ENCODE results near the gene KIAA1671.

Gene KIAA1671

GRCh38 chr22:25136953-25137576, 184.5 kb downstream of the KIAA1671 start:
- no peak overlapping the region for H3K4me3 ChIP-seq (ENCODE audit: low read depth, low read length)
- no peak for TF ChIP-seq CTCF (IDR thresholded peaks at IDR 0.05; ENCODE audit: low read depth, low read length)

GRCh38 chr22:25137577-25138525, 185.3 kb downstream of the KIAA1671 start:
- TF ChIP-seq CTCF (IDR thresholded peaks at IDR 0.05; ENCODE audit: low read depth, low read length) = no peak
- no peak overlapping the region for H3K4me3 ChIP-seq (ENCODE audit: low read depth, low read length)

- no peak overlapping the region for H3K4me3 ChIP-seq (ENCODE audit: low read depth, low read length)
- TF ChIP-seq CTCF (IDR thresholded peaks at IDR 0.05; ENCODE audit: low read depth, low read length) = no peak
Measured at GRCh38 chr22:25139062-25139461, 186.5 kb downstream of the KIAA1671 start.

- no peak overlapping the region for H3K4me3 ChIP-seq (ENCODE audit: low read depth, low read length)
- TF ChIP-seq CTCF (IDR thresholded peaks at IDR 0.05; ENCODE audit: low read depth, low read length) = no peak
Measured at GRCh38 chr22:25142102-25142501, 189.6 kb downstream of the KIAA1671 start.

- no peak overlapping the region for H3K4me3 ChIP-seq (ENCODE audit: low read depth, low read length)
- TF ChIP-seq CTCF (IDR thresholded peaks at IDR 0.05; ENCODE audit: low read depth, low read length) = no peak
Measured at GRCh38 chr22:25143156-25144076, 190.9 kb downstream of the KIAA1671 start.

GRCh38 chr22:25144522-25144921, 192.0 kb downstream of the KIAA1671 start:
- no peak overlapping the region for H3K4me3 ChIP-seq (ENCODE audit: low read depth, low read length)

More at GRCh38 chr22:25144522-25144921, 192.0 kb downstream of the KIAA1671 start:
- no peak for TF ChIP-seq CTCF (IDR thresholded peaks at IDR 0.05; ENCODE audit: low read depth, low read length)

All from WI38 (cell line).